ENCODE data around the gene CRKL.
"Not testable (repeated sequence)": the region's sequence is repeated elsewhere in the genome, so short reads cannot be mapped to it uniquely, and the experiment has no call there.

CRKL gene

DNA sequence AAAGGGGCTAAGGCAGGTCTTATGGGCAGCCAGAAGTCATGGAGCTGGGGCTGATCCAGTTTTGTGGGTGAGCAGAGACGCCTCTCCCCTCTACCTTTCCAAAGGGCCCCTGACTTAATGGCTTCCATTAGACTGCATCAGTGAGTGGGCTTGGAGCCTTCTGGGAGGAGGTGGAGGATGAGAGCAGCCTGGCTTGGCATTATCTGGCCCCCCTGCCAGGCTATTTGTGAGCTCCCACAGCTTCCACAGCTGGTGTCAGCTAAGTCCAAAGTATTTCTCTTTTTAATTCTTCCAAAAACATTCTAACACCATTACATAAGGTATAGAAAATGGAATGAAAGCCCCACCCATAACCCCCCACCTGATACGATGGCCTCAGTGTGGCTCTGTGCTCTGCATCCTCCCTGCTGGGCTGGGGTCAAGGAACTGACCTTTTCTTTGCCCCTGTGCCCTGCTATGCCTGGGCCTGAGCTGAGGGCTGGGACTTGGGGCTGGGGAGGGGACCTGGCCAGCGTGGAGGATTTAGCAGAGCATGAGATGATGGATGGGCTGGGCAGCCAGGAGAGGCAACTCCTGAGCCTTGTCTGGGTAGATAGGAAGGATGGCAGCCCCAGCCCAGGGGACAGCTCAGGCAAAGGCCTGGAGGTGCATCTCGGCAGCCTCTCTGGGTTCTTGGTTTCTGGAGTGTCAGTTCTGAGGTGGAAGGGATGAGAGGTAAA is 53.9 kb downstream of the CRKL start:
- DNase-seq: peak; percentile 76

- DNase-seq: not testable (repeated sequence)
These were observed 54.9 kb downstream of the CRKL start for GRCh38 chr22:20972014-20972694.

DNA sequence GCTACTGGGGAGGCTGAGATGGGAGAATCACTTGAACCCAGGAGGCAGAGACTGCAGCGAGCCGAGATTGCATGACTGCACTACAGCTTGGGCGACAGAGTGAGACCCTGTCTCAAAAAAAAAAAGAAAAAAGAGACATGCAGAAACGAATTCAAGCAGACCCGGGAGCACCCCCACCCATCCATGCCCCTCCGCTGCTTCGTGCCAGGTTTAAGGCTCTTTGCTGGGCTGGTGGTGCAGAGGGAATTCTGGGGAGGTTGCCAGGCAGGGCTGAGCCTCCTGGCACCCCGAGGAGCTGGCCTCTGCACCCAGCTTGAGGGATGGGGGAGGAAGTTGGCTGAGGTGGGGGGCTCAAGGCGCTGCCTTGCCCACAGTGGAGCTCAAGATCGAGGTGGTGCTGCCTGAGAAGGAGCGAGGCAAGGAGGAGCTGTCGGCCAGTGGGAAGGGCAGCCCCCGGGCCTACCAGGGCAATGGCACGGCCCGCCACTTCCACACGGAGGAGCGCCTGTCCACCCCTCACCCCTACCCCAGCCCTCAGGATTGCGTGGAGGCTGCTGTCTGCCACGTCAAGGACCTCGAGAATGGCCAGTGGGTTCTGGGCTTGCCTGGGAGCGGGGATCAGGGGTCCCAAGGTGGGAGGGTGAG is 55.8 kb downstream of the CRKL start:
- DNase-seq: no peak

DNA sequence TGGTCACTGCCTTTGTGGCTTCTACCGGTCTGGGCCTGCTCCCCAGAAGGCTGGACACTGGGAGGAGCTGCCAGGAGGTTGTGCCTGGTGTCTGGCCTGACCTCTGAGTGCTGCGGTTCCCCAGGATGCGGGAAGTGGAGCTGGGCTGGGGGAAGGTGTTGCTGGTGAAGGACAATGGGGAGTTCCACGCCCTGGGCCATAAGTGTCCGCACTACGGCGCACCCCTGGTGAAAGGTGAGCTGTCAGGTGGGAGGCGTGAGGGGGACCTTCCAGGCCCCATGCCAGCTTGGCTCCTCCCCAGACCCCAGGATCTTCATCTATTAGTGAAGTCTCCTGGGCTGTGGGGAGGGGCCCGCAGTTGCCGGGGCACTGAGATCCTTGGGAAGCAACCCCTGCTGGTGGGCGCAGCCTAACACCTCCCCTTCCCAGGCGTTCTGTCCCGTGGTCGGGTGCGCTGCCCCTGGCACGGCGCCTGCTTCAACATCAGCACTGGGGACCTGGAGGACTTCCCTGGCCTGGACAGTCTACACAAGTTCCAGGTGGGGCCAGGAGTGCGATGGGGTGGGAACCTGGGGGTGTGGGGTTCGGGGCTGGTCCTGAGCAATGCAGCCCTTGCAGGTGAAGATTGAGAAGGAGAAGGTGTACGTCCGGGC is 56.6 kb downstream of the CRKL start:
- DNase-seq: no peak

GRCh38 chr22:20974336-20974955 is 57.2 kb downstream of the CRKL start:
- no peak for DNase-seq

GRCh38 chr22:20975541-20976290 is 58.5 kb downstream of the CRKL start:
- no peak for DNase-seq

- no peak for DNase-seq
These were observed 59.2 kb downstream of the CRKL start for GRCh38 chr22:20976291-20976877.

DNA sequence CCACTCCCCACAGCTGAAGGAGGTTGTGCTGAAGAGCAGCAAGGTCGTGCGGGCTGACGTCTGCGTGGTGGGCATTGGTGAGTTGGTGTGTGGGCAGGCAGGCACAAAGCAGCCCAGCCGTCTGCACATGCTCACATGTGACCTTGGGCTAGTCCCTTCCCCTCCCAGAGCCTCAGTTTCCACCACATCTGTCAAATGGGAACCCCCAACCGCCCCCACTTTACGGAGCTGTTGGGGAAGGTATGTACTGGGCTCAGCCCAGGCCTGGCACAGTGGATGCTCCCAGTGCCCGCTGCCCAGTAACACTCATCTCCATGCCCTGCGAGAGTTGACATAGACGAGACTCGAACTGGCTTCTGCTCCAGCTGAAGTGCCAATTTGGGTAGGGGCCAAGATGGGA is 59.8 kb downstream of the CRKL start:
- no peak for DNase-seq

DNA sequence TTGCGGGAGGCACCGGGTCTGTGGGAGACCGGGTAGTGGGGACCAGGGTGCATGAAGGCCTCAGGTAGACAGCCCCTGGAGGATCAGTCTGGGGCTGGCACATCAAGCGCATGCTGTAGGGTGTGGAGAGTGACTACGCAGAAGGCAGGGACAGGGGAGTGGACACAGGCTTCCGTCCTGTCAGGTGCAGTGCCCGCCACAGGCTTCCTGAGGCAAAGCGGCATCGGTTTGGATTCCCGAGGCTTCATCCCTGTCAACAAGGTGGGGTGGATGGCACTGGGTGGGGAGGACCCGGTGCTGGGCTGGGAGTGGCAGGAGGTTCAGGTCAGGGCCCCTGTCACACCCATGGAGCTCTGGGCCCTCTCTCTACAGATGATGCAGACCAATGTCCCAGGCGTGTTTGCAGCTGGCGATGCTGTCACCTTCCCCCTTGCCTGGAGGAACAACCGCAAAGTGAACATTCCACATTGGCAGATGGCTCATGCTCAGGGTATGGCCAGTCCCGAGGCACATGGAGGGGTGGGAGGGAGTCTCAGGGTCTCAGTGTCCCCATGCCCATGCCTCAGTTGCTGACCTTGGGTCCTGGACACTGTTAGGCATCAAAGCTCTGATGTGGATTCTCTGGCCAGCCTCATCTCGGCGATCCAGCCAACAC is 60.4 kb downstream of the CRKL start:
- DNase-seq: no peak

- no peak for DNase-seq
These were observed 61.2 kb downstream of the CRKL start for GRCh38 chr22:20978419-20978818.

GRCh38 chr22:20979243-20979809 is 62.1 kb downstream of the CRKL start:
- no peak for DNase-seq

GRCh38 chr22:20979940-20980453 is 62.8 kb downstream of the CRKL start:
- no peak for DNase-seq

DNA sequence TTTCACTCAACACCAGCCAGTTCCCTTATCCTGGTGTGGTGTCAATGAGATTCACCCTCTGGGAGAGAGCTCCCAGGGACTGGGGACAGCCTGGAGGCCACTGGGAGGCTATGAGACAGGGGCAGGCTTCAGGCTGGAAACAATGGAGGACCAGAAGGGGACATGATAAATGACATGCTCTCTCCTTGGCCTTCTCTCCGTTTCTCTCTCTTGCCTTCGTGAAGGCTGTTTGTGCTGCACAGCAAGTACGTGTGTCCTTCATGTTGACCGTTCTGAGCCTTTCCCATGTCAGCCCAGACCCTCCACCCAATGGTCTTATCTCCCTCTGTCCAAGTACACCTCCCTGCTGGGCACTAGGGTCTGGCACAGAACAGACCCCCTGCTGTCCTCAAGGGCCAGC is 63.3 kb downstream of the CRKL start:
- DNase-seq: no peak

DNA sequence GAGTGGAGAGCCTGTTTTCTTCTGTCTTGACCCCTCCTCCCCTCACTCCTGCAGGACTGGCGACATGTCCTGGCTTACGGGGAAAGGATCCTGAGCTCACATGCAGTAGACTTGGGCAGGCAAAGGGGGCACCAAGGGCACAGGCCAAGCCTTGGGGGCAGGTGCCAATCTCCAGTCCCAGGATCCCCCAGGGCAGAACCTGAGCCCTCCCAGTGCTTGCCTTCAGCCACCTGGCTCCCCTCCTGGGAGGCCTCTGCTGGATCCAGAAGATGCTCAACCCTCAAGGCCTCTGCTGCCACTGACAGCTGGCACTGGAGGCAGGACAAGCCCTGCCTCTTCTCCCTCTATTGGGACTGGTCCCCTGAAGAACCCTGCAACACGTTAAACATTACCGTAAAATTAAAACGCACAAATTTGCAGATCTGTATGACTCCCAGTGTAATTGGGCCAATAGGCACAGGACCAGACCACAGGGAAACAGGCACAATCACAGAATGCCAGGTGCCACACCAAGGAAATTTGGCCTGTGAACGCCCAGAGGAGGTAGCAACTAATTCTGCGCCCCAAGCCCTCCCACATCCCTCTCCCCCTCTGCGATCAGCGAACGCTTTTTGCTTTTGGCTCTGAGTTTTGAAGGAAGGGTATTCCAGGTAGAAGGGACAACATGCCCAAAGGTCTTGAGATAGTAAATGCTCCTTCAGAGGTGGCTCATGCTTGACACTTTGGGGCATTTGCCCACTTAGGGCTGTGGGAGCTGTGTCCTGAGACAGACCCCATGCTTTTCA is 63.9 kb downstream of the CRKL start:
- DNase-seq: no peak

GRCh38 chr22:20981787-20982562 is 64.8 kb downstream of the CRKL start, which contains the start of gene LZTR1:
LZTR1 (plus strand) TSS chr22:20982297; CDS start chr22:20982372, 75 bp downstream.
- DNase-seq: peak; percentile 61

DNA sequence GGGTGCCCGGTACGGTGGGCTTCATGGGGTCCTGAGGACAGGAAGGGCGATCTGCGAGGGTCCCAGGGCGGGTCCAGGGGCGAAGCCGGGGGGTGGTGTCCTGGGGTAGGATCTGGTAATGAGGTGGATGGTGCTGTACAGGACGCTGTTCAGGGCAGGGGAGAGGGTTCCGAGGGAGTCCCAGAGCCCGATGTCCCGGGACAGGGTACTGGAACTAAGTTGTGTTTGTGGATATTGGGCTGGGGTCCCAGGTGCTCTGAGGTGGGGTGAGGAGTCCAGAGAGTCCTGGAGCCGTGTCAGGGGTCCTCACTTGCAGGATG is 65.3 kb downstream of the CRKL start:
- DNase-seq: no peak

DNA sequence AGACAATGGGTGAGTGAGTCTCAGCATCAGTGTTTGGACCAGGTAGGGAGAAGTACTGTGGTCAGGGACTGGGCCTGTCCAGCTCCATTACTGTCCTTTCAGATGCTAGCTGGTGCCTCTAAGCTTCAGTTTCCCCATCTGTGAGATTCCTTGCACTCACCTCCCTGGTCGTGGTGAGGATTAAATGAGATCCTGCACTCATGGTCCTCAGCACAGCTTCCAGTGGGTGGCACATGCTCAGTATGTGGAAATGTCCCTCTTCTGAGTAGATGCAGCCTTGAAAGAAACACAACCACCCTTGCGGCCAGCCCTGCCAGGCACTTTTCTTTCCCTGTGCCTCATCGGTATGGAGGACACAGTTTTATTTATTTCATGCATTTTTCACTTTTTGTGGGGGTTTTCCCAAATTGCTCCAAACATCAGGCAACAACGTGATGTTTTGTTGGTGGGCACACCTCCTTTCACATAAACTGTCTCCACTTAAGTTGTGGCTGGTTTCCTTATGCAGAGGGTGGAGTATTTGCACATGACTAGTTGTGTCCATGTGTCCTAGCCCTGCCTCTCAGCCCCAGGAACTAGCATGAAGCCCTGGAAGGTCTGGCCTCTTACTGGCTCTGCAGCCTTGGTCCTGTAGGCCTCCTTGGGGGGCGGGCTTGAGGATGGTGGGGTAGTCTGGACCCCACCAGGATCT is 66.0 kb downstream of the CRKL start:
- DNase-seq: no peak

GRCh38 chr22:20985720-20986119 is 68.5 kb downstream of the CRKL start:
- no peak for DNase-seq

GRCh38 chr22:20986365-20986764 is 69.2 kb downstream of the CRKL start:
- no peak for DNase-seq
